Esophagus (tissue), 2 donors: ENCODE data around the gene DCDC2C. TPM values are rescaled to one million over a fixed set of nuclear protein-coding genes. Genes with fewer than 3 reads are reported as not detected.

ENCODE experiments used
- H3K27ac ChIP-seq, 2 donors: one replicate each; pipeline ENCODE4 v1.5.1; 2013; ENCODE audit warnings: low read depth in 2 of 2, mild to moderate bottlenecking in 2 of 2, inconsistent platforms in 1 of 2, low read length in 1 of 2, moderate library complexity in 1 of 2
- H3K27me3 ChIP-seq, 2 donors: one replicate each; pipeline ENCODE4 v1.6.1; 2013; ENCODE audit warnings: low read length in 2 of 2, control low read depth in 1 of 2, mild to moderate bottlenecking in 1 of 2; ENCODE audit not compliant: insufficient read depth in 2 of 2, control insufficient read depth in 1 of 2
- H3K36me3 ChIP-seq, 2 donors: one replicate each; pipeline ENCODE4 v1.6.1; 2013; ENCODE audit warnings: low read length in 1 of 2; ENCODE audit not compliant: control insufficient read depth in 2 of 2, insufficient read depth in 2 of 2
- H3K4me1 ChIP-seq, 2 donors: one replicate each; pipeline ENCODE4 v1.6.1; 2013; ENCODE audit warnings: low read length in 1 of 2; ENCODE audit not compliant: control insufficient read depth in 2 of 2, insufficient read depth in 2 of 2
- H3K4me3 ChIP-seq, 2 donors: one replicate each; pipeline ENCODE4 v1.5.1; 2013; ENCODE audit warnings: low read length in 2 of 2, mild to moderate bottlenecking in 2 of 2, low read depth in 1 of 2, moderate library complexity in 1 of 2
- H3K9me3 ChIP-seq, 2 donors: one replicate each; pipeline ENCODE4 v1.6.1; 2013; ENCODE audit warnings: mild to moderate bottlenecking in 2 of 2, low read depth in 1 of 2, low read length in 1 of 2, moderate library complexity in 1 of 2; ENCODE audit not compliant: control insufficient read depth in 2 of 2, insufficient read depth in 1 of 2
- WGBS, 2 donors: extraction: QIAGEN DNeasy Blood & Tissue Kit; methylation state at CpG; one replicate each; pipeline ENCODE4 v1.1.7; 2013; 5-methylcytosine and 5-hydroxymethylcytosine counted together
- polyA plus RNA-seq, 2 donors: library from polyadenylated mRNA; stranded (reverse); fragments of 200-250 nt; gene quantifications; one replicate each; pipeline ENCODE4 v1.2.3, GENCODE V29; 2013
- donor health status: healthy with polysubstance abuse.
- donor health status: Bipolar disorder and iron deficiency.

DCDC2C gene
- polyA plus RNA-seq, 2 donors, result 0.04 TPM; not detected in 1

GRCh38 chr2:3827673-3828575 lies 124.5 kb downstream of the DCDC2C start:
- no peaks in the 10 kb centered on the region for H3K27me3 ChIP-seq
- no peaks in the 10 kb centered on the region for H3K4me1 ChIP-seq
- no peaks in the 10 kb centered on the region for H3K36me3 ChIP-seq
- peaks cover 0 to under 1% of the 10 kb centered on the region in 2 donors for H3K9me3 ChIP-seq
- H3K27ac ChIP-seq, result no peak overlapping the region
- H3K4me3 ChIP-seq, result no peak overlapping the region
- WGBS, 2 donors, result 46 to 53% methylated on average over 6 of the region's 6 CpGs

DNA sequence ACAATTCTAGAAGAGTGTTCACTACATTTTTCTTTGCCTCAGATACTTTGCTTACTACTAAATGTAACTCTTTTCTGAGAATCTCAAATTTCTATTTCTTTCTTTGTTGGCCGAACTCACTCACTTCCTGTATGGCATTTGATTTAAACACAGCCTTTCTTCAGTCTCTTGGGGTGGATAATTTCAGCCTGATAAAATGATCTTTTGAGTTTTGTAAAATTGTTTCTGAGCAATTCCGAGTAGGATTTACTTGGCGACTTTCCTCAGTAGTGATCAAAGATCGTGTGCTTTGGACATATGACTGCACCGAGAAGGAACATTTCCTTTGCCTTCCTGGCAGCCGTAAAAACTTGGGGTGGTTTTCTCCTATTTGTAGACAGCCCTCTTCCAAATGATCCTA lies 127.4 kb downstream of the DCDC2C start:
- WGBS, 2 donors, result 73 to 78% methylated on average over 6 of the region's 6 CpGs

DNA sequence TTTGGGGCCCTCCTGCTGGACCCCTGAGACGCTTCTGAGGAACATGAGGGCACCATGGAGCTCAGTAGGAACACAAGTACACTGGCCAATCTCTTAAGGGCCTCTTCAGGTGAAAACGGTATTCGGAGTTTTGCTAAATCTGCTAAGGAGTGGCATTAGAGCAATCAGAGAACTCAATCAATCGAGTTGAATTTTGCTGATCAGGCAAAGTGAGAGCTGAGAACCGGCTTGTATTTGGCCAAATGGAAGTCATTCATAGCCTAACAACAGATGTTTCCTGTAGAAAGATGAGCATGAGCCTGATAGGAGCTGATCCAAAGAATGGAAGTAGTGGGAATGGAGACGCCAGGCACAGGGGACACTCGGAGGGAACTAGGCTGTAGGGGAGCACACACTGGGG lies 133.7 kb downstream of the DCDC2C start:
- Histone ChIP-seq H3K4me1 (no peaks in the 10 kb centered on the region), H3K4me3 (no peak overlapping the region), H3K36me3 (no peaks in the 10 kb centered on the region), H3K27me3 (no peaks in the 10 kb centered on the region), H3K27ac (no peak overlapping the region), H3K9me3 (peaks cover 0 to 3% of the 10 kb centered on the region in 2 donors)
- 81 to 87% methylated on average over 7 of the region's 7 CpGs for WGBS, 2 donors

More for the DNA sequence above, 127.4 kb downstream of the DCDC2C start:
- no peak overlapping the region for H3K4me3 ChIP-seq
- no peaks in the 10 kb centered on the region for H3K36me3 ChIP-seq
- H3K9me3 ChIP-seq, result peaks cover 0 to 3% of the 10 kb centered on the region in 2 donors
- H3K27ac ChIP-seq, result no peak overlapping the region
- no peaks in the 10 kb centered on the region for H3K27me3 ChIP-seq
- no peaks in the 10 kb centered on the region for H3K4me1 ChIP-seq

DNA sequence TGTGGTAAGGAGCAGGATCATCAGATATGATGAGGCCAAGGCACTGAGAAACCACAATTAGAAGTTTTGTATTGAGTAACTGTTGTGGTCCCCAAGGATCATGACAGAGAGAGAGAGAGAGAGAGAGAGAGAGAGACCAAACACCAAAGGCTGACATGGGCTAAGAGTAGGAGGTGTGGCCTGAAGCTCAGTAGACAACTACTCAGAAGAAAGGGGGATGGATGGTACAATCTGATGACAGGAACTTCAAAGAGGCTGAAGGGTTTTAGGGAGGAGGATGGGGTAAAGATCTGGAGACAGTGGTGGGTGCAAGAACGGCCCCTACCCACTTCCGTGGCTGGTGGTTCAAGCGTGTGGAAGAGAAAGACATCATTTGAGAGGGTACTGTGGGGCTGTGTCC lies 135.0 kb downstream of the DCDC2C start:
- H3K4me3 ChIP-seq, result no peak overlapping the region

DNA sequence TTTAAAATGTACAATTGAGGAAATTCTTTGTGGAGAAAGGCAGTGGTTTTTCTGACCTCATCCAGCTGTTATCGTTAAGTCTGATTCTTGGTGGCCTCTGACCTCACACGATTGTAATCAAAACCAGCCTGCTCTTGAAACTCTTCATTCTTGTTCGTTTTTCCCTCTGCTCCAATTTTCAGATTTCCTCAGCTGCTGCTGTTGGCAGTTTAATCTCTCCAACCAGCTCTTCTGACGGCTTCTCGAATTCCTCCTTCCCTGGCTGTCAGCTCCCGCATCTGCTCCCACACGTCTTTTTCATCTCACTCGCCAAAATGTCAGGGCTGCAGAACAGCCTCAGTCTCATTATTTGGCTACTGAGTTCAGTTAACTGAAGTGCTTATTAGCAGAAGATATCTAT lies 136.1 kb downstream of the DCDC2C start:
- H3K27ac ChIP-seq, result no peak overlapping the region
- WGBS, 2 donors, result 27 to 34% methylated on average over 8 of the region's 8 CpGs
- H3K9me3 ChIP-seq, result peaks cover 0 to 5% of the 10 kb centered on the region in 2 donors
- H3K27me3 ChIP-seq, result no peaks in the 10 kb centered on the region
- no peak overlapping the region for H3K4me3 ChIP-seq
- H3K4me1 ChIP-seq, result no peaks in the 10 kb centered on the region
- no peaks in the 10 kb centered on the region for H3K36me3 ChIP-seq

More for the DNA sequence above, 135.0 kb downstream of the DCDC2C start:
- Histone ChIP-seq H3K36me3 (no peaks in the 10 kb centered on the region), H3K4me1 (no peaks in the 10 kb centered on the region), H3K27me3 (no peaks in the 10 kb centered on the region), H3K27ac (no peak overlapping the region), H3K9me3 (peaks cover 0 to 5% of the 10 kb centered on the region in 2 donors)
- WGBS, 2 donors, result 92 to 95% methylated on average over 3 of the region's 3 CpGs

GRCh38 chr2:3840611-3841155 lies 137.3 kb downstream of the DCDC2C start:
- H3K27me3 ChIP-seq, result no peaks in the 10 kb centered on the region
- no peaks in the 10 kb centered on the region for H3K4me1 ChIP-seq
- no peak overlapping the region for H3K27ac ChIP-seq
- whole genome bisulfite sequencing, 2 donors, result 94% methylated on average over 15 of the region's 15 CpGs
- H3K36me3 ChIP-seq, result no peaks in the 10 kb centered on the region
- H3K9me3 ChIP-seq, result peaks cover 0 to 5% of the 10 kb centered on the region in 2 donors
- H3K4me3 ChIP-seq, result no peak overlapping the region

DNA sequence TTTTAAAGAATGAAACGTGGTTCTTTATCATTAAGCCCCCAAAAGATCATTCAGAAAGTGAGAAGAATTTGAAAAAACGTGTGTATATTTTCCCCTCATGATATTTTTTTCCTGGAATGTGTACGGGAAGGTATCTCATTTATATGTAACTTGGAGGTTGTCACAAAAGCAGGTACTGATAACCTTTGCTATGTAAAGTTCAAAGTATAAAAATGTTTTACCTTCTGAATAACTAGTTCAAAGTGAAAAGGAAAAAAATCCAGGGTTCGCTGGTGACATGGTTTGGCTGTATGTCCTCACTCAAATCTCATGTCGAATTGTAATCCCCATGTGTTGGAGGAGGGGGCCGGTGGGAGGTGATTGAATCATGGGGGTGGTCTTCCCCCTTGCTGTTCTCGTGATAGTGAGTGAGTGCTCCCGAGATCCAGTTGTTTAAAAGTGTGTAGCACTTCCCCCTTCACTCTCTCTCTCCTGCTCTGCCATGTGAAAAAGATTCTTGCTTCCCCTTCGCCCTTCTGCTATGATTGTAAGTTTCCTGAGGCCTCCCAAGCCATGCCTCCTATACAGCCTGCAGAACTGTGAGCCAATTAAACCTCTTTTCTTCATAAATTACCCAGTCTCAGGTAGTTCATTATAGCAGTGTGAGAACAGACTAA lies 144.2 kb downstream of the DCDC2C start:
- H3K9me3 ChIP-seq, result peaks cover 0 to 2% of the 10 kb centered on the region in 2 donors
- H3K27ac ChIP-seq, result no peak overlapping the region
- no peak overlapping the region for H3K4me3 ChIP-seq
- H3K27me3 ChIP-seq, result no peaks in the 10 kb centered on the region
- 50 to 53% methylated on average over 9 of the region's 9 CpGs for WGBS, 2 donors
- H3K36me3 ChIP-seq, result no peaks in the 10 kb centered on the region
- H3K4me1 ChIP-seq, result no peaks in the 10 kb centered on the region

DNA sequence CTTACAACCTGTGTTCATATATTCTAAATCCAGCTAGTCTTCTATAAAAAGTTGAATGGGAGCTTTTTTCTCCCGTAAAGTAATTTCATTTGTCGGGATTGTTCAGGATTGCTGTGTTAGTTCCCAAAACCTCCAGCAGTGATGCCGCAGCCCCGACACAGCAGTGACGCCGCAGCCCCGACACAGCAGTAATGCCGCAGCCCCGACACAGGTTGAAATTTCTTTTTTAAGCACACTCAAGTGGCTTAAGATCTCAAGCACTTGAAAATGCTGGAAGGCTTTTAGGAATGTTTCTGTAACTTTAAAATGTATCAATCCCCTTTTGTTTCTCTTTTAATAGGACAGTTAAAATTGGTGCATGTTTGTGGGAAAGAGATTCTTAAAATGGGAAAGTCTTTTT lies 145.4 kb downstream of the DCDC2C start:
- 83 to 87% methylated on average over 9 of the region's 9 CpGs for WGBS, 2 donors
- H3K36me3 ChIP-seq, result no peaks in the 10 kb centered on the region

DNA sequence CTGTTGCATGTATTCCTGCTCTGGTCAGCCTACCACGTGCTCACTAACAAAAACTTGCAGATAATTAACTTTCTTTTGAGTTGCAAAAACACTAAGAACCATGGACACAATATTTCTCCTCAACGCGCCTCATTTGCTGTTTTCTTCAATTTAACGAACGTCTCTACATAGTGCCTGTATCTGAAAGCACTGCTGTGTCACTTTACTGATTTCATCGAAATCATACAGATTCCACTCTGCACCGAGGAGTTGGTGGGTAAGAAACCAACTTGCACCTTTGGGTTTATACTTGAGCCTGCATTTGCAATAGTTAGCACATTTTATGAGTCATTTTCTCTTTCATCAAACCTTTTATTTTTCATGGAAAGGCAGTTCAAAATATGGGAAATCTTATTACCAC lies 145.8 kb downstream of the DCDC2C start:
- 76 to 77% methylated on average over 7 of the region's 7 CpGs for WGBS, 2 donors
- Histone ChIP-seq H3K27ac (no peak overlapping the region), H3K9me3 (peaks cover 0 to 2% of the 10 kb centered on the region in 2 donors), H3K27me3 (no peaks in the 10 kb centered on the region), H3K4me1 (no peaks in the 10 kb centered on the region), H3K4me3 (no peak overlapping the region), H3K36me3 (no peaks in the 10 kb centered on the region)

More for the DNA sequence above, 145.4 kb downstream of the DCDC2C start:
- Histone ChIP-seq H3K4me1 (no peaks in the 10 kb centered on the region), H3K27ac (no peak overlapping the region), H3K27me3 (no peaks in the 10 kb centered on the region), H3K9me3 (peaks cover 0 to 2% of the 10 kb centered on the region in 2 donors), H3K4me3 (no peak overlapping the region)
